SK-N-MC (cell line): ENCODE results near the gene TUT7.

ENCODE experiments used
- DNase-seq: peaks from one replicate; pipeline ENCODE4 v3.0.0-alpha.2; 2011; ENCODE audit warnings: low read depth, low spot score
- H3K27ac ChIP-seq: fragments of 200-600 bp; sonication (generic); 2 replicates; pipeline ENCODE4 v1.5.1; 2016; ENCODE audit warnings: mixed run types
- H3K36me3 ChIP-seq: fragments of 200-600 bp; sonication (generic); 2 replicates; pipeline ENCODE4 v1.6.1; 2017; ENCODE audit warnings: antibody characterized with exemption, low read length, mixed read lengths; ENCODE audit not compliant: insufficient read depth
- H3K4me3 ChIP-seq: fragments of 200-600 bp; sonication (generic); 2 replicates; pipeline ENCODE4 v1.5.1; 2016
- H3K9ac ChIP-seq: fragments of 200-600 bp; sonication (generic); 2 replicates; pipeline ENCODE4 v1.8.0; 2017; ENCODE audit warnings: mixed run types, mixed read lengths; ENCODE audit not compliant: insufficient read length
- H3K9me3 ChIP-seq: fragments of 200-600 bp; sonication (generic); 2 replicates; pipeline ENCODE4 v1.6.1; 2017; ENCODE audit warnings: low read depth, mild to moderate bottlenecking, antibody characterized with exemption, low read length, moderate library complexity, mixed read lengths
- EZH2 ChIP-seq: fragments of 200-600 bp; sonication (generic); IDR thresholded peaks from one replicate; pipeline ENCODE4 v1.6.1; 2017; ENCODE audit warnings: antibody characterized with exemption
- FOXP2 ChIP-seq: optimal IDR thresholded peaks from 2 replicates; pipeline ENCODE3; 2011; ENCODE audit warnings: mild to moderate bottlenecking, moderate library complexity; ENCODE audit not compliant: insufficient read depth; ENCODE audit errors: extremely low read length, control extremely low read depth
- POLR2AphosphoS5 ChIP-seq: IDR thresholded peaks from 2 replicates; pipeline ENCODE4 v1.6.1; 2012; ENCODE audit warnings: mild to moderate bottlenecking, low read depth, low read length, borderline replicate concordance

The TUT7 gene

DNA sequence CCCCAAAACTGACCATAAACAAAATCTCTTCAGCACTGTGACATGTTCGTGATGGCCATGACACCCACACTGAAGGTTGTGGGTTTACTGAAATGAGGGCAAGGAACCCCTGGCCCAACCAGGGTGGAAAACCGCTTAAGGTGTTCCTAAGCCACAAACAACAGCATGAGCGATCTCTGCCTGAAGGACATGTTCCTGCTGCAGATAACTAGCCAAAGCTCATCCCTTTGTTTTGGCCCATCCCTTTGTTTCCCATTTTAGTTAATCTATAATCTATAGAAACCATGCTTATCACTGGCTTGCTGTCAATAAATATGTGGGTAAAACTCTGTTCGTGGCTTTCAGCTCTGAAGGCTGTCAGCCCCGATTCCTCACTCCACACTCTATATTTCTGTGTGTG, 21.8 kb upstream of the TUT7 start:
- Histone ChIP-seq H3K36me3 (no peaks in the 10 kb centered on the region), H3K9me3 (no peaks in the 10 kb centered on the region), H3K27ac (no peak overlapping the region), H3K9ac (no peak overlapping the region), H3K4me3 (no peak overlapping the region)
- TF ChIP-seq EZH2 (no peak), POLR2AphosphoS5 (no peak), FOXP2 (no peak)
- no peak for DNase-seq

DNA sequence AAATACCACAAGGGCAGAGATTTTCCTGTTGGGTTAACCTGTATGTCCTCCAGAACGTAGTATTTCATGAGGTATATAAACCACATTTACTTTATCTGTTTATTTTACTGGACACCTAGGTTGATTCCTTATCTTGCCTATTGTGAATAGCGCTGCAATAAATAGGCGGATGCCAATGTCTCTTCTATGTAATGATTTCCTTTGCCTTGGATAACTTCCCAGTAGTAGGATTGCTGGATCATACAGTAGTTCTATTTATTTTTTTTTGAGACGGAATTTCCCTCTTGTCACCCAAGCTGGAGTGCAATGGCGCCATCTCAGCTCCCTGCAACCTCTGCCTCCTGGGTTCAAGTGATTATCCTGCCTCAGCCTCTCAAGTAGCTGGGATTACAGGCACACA, 15.6 kb upstream of the TUT7 start:
- H3K4me3 ChIP-seq = no peak overlapping the region
- TF ChIP-seq POLR2AphosphoS5 (no peak), FOXP2 (no peak), EZH2 (no peak)

DNA sequence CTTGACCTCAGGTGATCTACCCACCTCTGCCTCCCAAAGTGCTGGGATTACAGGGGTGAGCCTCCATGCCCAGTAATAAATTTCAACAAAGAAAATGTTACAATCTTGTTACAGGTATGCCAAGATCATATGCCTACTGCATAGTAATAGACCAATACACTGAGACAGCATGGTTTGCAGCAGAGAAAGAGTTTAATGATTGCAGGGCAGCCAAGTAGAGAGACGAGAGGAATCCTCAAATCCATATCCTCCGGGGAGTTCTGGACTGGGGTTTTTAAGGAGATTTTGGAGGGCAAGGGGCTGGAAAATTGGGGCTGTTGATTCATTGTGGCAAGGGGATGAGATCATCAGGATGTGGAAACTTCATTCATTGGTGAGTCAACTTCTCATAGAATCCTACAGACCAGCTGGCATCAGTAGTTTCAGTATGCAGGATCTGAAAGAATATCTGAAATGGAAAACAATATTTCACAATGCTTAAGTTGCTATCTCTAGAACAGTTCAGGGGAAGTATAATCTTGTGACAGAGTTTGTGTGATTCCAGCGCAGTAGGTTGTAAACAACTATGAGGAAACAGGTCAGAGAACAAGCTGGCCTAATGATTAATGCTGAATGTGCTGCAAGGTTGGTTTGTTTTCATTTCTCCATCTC, 14.8 kb upstream of the TUT7 start:
- no peak for DNase-seq
- TF ChIP-seq POLR2AphosphoS5 = no peak
- H3K36me3 ChIP-seq = no peaks in the 10 kb centered on the region
- no peak overlapping the region for H3K27ac ChIP-seq
- no peak overlapping the region for H3K4me3 ChIP-seq
- no peak overlapping the region for H3K9ac ChIP-seq
- H3K9me3 ChIP-seq = 0 out of 2 replicates have a peak, but pooled peaks cover 2% of the 10 kb centered on the region

More for the DNA sequence above, 15.6 kb upstream of the TUT7 start:
- no peak for DNase-seq
- no peak overlapping the region for H3K27ac ChIP-seq
- H3K9ac ChIP-seq = no peak overlapping the region
- 0 out of 2 replicates have a peak, but pooled peaks cover 2% of the 10 kb centered on the region for H3K9me3 ChIP-seq
- H3K36me3 ChIP-seq = no peaks in the 10 kb centered on the region

DNA sequence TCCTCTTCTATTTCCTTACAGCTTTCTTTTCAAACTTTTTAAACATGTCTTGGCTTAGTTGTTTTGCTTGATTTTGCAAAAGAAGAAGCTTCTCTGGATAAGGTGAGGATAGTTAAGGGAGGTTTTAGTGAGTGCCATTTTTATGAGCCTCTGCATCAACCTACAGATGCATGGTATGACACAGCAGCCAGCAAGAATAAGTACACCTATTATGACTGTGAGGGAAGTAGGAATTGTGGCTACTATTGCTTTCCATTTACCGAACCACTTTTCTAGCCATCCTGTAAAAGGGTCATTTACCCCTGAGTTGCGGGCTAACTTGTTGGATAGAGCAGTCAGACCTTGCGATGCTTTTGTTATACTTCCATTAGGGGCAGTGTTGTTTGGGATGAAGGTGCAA, 7.0 kb upstream of the TUT7 start:
- Histone ChIP-seq H3K27ac (no peak overlapping the region), H3K9me3 (no peaks in the 10 kb centered on the region), H3K36me3 (no peaks in the 10 kb centered on the region), H3K9ac (no peak overlapping the region), H3K4me3 (no peak overlapping the region)
- TF ChIP-seq FOXP2 (no peak), POLR2AphosphoS5 (no peak)
- DNase-seq = no peak

DNA sequence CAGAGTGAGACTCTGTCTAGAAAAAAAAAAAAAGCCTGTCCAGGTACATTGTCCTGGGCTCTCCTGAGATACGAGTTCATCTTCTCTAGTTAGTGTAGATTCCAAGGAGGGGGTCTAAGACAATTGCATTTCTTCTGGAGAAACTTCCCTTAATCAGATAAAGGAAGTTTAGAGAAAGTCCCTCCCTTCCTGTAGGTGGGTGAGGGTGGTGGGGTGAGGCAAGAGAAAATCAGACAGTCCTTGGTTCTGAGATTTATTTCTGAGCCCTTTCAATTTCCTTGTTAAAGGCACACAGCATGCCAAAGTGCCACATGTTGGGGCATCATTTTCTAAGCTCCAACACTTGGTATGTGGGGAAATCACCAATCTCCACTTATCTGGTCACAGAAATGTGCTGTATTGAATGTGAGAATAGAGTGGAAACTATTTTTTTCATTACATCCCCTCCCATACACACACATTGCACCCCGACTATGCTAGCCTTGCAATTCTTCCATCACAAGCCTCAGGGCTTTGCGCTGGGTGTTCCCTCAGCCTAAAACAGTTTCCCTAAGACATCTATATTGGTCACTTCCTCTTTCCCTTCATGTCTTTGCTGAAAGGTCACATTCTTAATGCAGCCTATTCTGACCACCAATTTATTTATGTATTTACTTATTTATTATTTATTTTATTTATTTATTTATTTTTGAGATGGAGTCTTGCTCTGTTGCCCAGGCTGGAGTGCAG, 5.1 kb upstream of the TUT7 start:
- H3K4me3 ChIP-seq = no peak overlapping the region
- no peaks in the 10 kb centered on the region for H3K9me3 ChIP-seq
- TF ChIP-seq FOXP2 (no peak), POLR2AphosphoS5 (no peak), EZH2 (no peak)
- H3K27ac ChIP-seq = no peak overlapping the region
- DNase-seq = no peak
- no peak overlapping the region for H3K9ac ChIP-seq
- no peaks in the 10 kb centered on the region for H3K36me3 ChIP-seq

DNA sequence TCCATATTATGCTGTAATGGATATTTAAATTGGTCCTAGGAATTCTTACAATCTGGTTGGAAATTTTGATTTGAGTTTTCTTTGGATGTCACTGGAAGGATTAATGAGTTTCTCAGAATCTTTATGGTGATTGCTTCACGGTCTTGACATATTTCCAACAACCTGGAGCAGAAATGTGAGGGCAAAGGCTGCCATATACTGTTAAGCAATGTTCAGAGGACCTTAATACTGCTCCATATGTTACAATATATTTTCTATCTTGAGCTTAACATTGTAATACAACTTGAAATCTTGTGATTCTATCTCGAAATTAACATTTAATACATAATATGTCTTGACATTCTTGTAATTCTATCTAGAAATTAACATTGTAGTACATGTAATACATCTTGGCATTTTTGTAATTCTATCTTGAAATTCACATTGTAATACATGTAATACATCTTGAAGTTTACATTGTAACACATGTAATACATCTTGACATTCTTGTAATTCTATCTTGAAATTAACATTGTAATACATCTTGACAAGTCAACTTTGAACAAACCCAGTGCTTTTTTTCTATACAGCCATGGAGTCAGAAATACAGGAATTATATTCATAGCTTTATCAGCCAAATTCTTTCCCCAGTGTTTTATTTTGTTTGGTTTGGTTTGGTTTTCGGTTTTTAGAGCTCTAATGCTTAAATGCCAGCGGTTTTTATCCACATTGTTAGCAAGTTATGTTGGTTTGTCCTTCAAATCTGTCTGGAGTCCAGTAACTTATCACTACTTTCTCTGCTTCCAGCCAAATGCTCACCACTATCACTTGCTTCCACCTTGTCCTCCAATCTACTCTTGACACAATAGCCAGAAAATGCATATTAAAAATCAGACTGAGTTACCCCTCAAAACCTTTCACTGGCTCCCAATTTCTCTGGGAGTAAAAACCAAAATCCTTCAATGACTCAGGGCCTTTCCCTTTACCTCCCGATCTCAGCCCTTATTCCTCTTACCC, 3.0 kb upstream of the TUT7 start:
- H3K9ac ChIP-seq = no peak overlapping the region
- TF ChIP-seq EZH2 = no peak
- TF ChIP-seq POLR2AphosphoS5 = no peak
- TF ChIP-seq FOXP2 = no peak
- DNase-seq = no peak
- H3K27ac ChIP-seq = no peak overlapping the region
- H3K9me3 ChIP-seq = no peaks in the 10 kb centered on the region
- H3K36me3 ChIP-seq = no peaks in the 10 kb centered on the region; the same call in 1 of the 2 replicates
- no peak overlapping the region for H3K4me3 ChIP-seq

DNA sequence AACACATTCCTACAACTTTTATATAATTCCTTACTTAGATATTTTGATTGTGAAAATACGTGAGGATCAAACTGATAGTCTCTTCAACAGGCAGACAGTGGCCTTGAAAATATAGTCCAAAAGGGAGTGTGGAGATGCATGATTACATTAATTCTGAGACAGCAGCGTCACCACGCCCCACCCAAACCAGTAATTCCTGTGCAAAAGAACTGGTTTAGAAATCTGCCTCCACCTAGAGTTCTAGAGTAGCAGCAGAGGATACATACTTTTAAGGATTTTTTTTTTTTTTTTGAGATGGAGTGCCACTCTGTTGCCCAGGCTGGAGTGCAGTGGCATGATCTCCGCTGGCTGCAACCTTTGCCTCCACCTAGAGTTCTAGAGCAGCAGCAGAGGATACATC, 1.6 kb upstream of the TUT7 start:
- DNase-seq = no peak
- Histone ChIP-seq H3K36me3 (peaks cover 3% of the 10 kb centered on the region; the same call in 1 of the 2 replicates), H3K4me3 (no peak overlapping the region), H3K9me3 (no peaks in the 10 kb centered on the region), H3K27ac (no peak overlapping the region), H3K9ac (no peak overlapping the region)
- TF ChIP-seq POLR2AphosphoS5 (no peak), EZH2 (no peak), FOXP2 (no peak)

DNA sequence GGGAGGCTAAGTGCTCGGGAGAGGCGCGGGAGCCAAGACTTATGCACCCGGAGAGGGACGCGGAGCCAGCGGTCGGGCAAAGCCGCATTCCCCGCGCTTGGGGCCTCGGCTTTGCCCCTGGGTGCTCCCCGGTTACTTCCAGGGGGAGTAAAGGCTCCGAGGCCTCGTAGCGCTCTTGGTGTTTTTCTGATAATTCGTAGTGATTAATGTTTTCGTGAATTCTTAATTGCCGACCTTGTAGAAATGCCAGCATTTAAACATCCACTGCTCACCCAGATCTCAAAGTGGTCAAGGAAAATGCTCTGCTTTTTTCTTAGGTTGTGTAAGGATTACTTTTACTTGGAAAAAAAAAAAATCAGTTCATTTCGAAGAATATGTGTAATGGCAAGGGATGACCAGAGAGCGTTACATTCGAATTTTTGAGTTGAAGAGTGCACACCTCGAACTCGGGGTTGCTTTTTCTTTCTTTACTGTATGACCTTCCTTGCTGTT, 654 bp upstream of the TUT7 start:
- no peak for DNase-seq
- peak overlapping the region; percentile 82 for H3K4me3 ChIP-seq
- no peak for TF ChIP-seq EZH2
- no peak for TF ChIP-seq POLR2AphosphoS5
- no peak for TF ChIP-seq FOXP2
- H3K9me3 ChIP-seq = no peaks in the 10 kb centered on the region
- peaks cover 3% of the 10 kb centered on the region; the same call in 1 of the 2 replicates for H3K36me3 ChIP-seq
- H3K27ac ChIP-seq = no peak overlapping the region
- H3K9ac ChIP-seq = peak overlapping the region; percentile 73
